ENCODE data around the gene BLTP3A. TPM values are rescaled to one million over a fixed set of nuclear protein-coding genes. Genes with fewer than 3 reads are reported as not detected.
"Not testable (repeated sequence)": the region's sequence is repeated elsewhere in the genome, so short reads cannot be mapped to it uniquely, and the experiment has no call there.

The BLTP3A gene
- polyA plus RNA-seq = 8.6 TPM
- long read RNA-seq, donor 1 = 0 reads
- long read RNA-seq, donor 2, partial matches to known transcripts = 41 of 76 reads
- long read RNA-seq, donor 2, other reads (novel, unspliced or antisense) = 35 of 76 reads
- long read RNA-seq, donor 3 = 0 reads
- long read RNA-seq, donor 4, partial matches to known transcripts = 5 of 5 reads
- long read RNA-seq, donor 4, other reads (novel, unspliced or antisense) = 0 of 5 reads
- long read RNA-seq, donor 5, partial matches to known transcripts = 18 of 35 reads
- long read RNA-seq, donor 5, other reads (novel, unspliced or antisense) = 17 of 35 reads
- long read RNA-seq, donor 6, partial matches to known transcripts = 26 of 47 reads
- long read RNA-seq, donor 6, other reads (novel, unspliced or antisense) = 21 of 47 reads
- long read RNA-seq, donor 7 = 0 reads
- long read RNA-seq, donor 8 = 0 reads
- long read RNA-seq, donor 9, partial matches to known transcripts = 30 of 45 reads
- long read RNA-seq, donor 9, other reads (novel, unspliced or antisense) = 15 of 45 reads
- long read RNA-seq, donor 10 = 0 reads
- long read RNA-seq, donor 11 = 0 reads

- WGBS (ENCODE audit: insufficient coverage, low lambda C conversion rate) = 0% methylated on average over 2 of the region's 99 CpGs
- Histone ChIP-seq H3K36me3 (ENCODE audit: control insufficient read depth, insufficient read depth, low read length) (no peaks in the 10 kb centered on the region), H3K4me3 (ENCODE audit: low read length) (peak within 1 kb of the TSS; percentile 99), H3K27ac (ENCODE audit: low read length) (peak within 1 kb of the TSS; percentile 97), H3K9me3 (ENCODE audit: control insufficient read depth, low read depth, low read length) (no peaks in the 10 kb centered on the region), H3K27me3 (ENCODE audit: control insufficient read depth, insufficient read depth, low read length) (no peaks in the 10 kb centered on the region), H3K4me1 (ENCODE audit: control insufficient read depth, insufficient read depth, low read length) (peaks cover 17% of the 10 kb centered on the region)
- peak; percentile 65 to 87 for DNase-seq
Measured at GRCh38 chr6:34791701-34792604, at the start of gene BLTP3A. Gene BLTP3A (plus strand): TSS chr6:34792083. CDS start chr6:34792251, 168 bp downstream.

- Histone ChIP-seq H3K4me3 (ENCODE audit: low read length) (no peak overlapping the region), H3K27ac (ENCODE audit: low read length) (no peak overlapping the region), H3K36me3 (ENCODE audit: control insufficient read depth, insufficient read depth, low read length) (no peaks in the 10 kb centered on the region), H3K27me3 (ENCODE audit: control insufficient read depth, insufficient read depth, low read length) (no peaks in the 10 kb centered on the region), H3K9me3 (ENCODE audit: control insufficient read depth, low read depth, low read length) (no peaks in the 10 kb centered on the region), H3K4me1 (ENCODE audit: control insufficient read depth, insufficient read depth, low read length) (peaks cover 30% of the 10 kb centered on the region)
- 89% methylated on average over 3 of the region's 4 CpGs for WGBS (ENCODE audit: insufficient coverage, low lambda C conversion rate)
- DNase-seq = no peak
Measured at GRCh38 chr6:34742094-34742493, 49.8 kb upstream of the BLTP3A start.

- WGBS (ENCODE audit: insufficient coverage, low lambda C conversion rate) = no CpG with 5 or more reads among the region's 7 CpGs
- Histone ChIP-seq H3K4me3 (ENCODE audit: low read length) (no peak overlapping the region), H3K27me3 (ENCODE audit: control insufficient read depth, insufficient read depth, low read length) (no peaks in the 10 kb centered on the region), H3K36me3 (ENCODE audit: control insufficient read depth, insufficient read depth, low read length) (no peaks in the 10 kb centered on the region), H3K4me1 (ENCODE audit: control insufficient read depth, insufficient read depth, low read length) (peaks cover 30% of the 10 kb centered on the region), H3K27ac (ENCODE audit: low read length) (no peak overlapping the region), H3K9me3 (ENCODE audit: control insufficient read depth, low read depth, low read length) (no peaks in the 10 kb centered on the region)
- no peak for DNase-seq
Measured at GRCh38 chr6:34743625-34744293, 48.1 kb upstream of the BLTP3A start.

- not testable (repeated sequence) for H3K4me3 ChIP-seq (ENCODE audit: low read length); H3K9me3 ChIP-seq (ENCODE audit: control insufficient read depth, low read depth, low read length); DNase-seq; H3K27me3 ChIP-seq (ENCODE audit: control insufficient read depth, insufficient read depth, low read length); H3K36me3 ChIP-seq (ENCODE audit: control insufficient read depth, insufficient read depth, low read length)
- H3K4me1 ChIP-seq (ENCODE audit: control insufficient read depth, insufficient read depth, low read length) = peaks cover 30% of the 10 kb centered on the region
- WGBS (ENCODE audit: insufficient coverage, low lambda C conversion rate) = 100% methylated on average over 1 of the region's 10 CpGs
- peak overlapping the region; percentile 76 for H3K27ac ChIP-seq (ENCODE audit: low read length)
Measured at GRCh38 chr6:34744294-34744647, 47.6 kb upstream of the BLTP3A start.

GRCh38 chr6:34745277-34746103, 46.4 kb upstream of the BLTP3A start:
- H3K4me1 ChIP-seq (ENCODE audit: control insufficient read depth, insufficient read depth, low read length) = peaks cover 26% of the 10 kb centered on the region
- peak; percentile 90 to 96 for DNase-seq
- H3K27me3 ChIP-seq (ENCODE audit: control insufficient read depth, insufficient read depth, low read length) = no peaks in the 10 kb centered on the region
- H3K4me3 ChIP-seq (ENCODE audit: low read length) = no peak overlapping the region
- H3K9me3 ChIP-seq (ENCODE audit: control insufficient read depth, low read depth, low read length) = no peaks in the 10 kb centered on the region
- H3K36me3 ChIP-seq (ENCODE audit: control insufficient read depth, insufficient read depth, low read length) = no peaks in the 10 kb centered on the region
- 8% methylated on average over 2 of the region's 10 CpGs for WGBS (ENCODE audit: insufficient coverage, low lambda C conversion rate)
- peak overlapping the region; percentile 76 for H3K27ac ChIP-seq (ENCODE audit: low read length)

- Histone ChIP-seq H3K27ac (ENCODE audit: low read length) (peak overlapping the region; percentile 76), H3K4me1 (ENCODE audit: control insufficient read depth, insufficient read depth, low read length) (peaks cover 21% of the 10 kb centered on the region), H3K4me3 (ENCODE audit: low read length) (no peak overlapping the region), H3K36me3 (ENCODE audit: control insufficient read depth, insufficient read depth, low read length) (no peaks in the 10 kb centered on the region), H3K27me3 (ENCODE audit: control insufficient read depth, insufficient read depth, low read length) (no peaks in the 10 kb centered on the region), H3K9me3 (ENCODE audit: control insufficient read depth, low read depth, low read length) (no peaks in the 10 kb centered on the region)
- DNase-seq = no peak
- WGBS (ENCODE audit: insufficient coverage, low lambda C conversion rate) = no CpG with 5 or more reads among the region's 6 CpGs
Measured at GRCh38 chr6:34746104-34746846, 45.6 kb upstream of the BLTP3A start.

- no peaks in the 10 kb centered on the region for H3K9me3 ChIP-seq (ENCODE audit: control insufficient read depth, low read depth, low read length)
- no peak for DNase-seq
- peaks cover 21% of the 10 kb centered on the region for H3K4me1 ChIP-seq (ENCODE audit: control insufficient read depth, insufficient read depth, low read length)
- no peak overlapping the region for H3K27ac ChIP-seq (ENCODE audit: low read length)
- no peak overlapping the region for H3K4me3 ChIP-seq (ENCODE audit: low read length)
- H3K27me3 ChIP-seq (ENCODE audit: control insufficient read depth, insufficient read depth, low read length) = no peaks in the 10 kb centered on the region
- no CpG with 5 or more reads among the region's 2 CpGs for WGBS (ENCODE audit: insufficient coverage, low lambda C conversion rate)
- no peaks in the 10 kb centered on the region for H3K36me3 ChIP-seq (ENCODE audit: control insufficient read depth, insufficient read depth, low read length)
Measured at GRCh38 chr6:34748757-34749156, 43.1 kb upstream of the BLTP3A start.

- DNase-seq = peak; percentile 9 to 35
- no CpG with 5 or more reads among the region's 17 CpGs for WGBS (ENCODE audit: insufficient coverage, low lambda C conversion rate)
- H3K4me3 ChIP-seq (ENCODE audit: low read length) = peak overlapping the region; percentile 80
- H3K4me1 ChIP-seq (ENCODE audit: control insufficient read depth, insufficient read depth, low read length); H3K36me3 ChIP-seq (ENCODE audit: control insufficient read depth, insufficient read depth, low read length); H3K27me3 ChIP-seq (ENCODE audit: control insufficient read depth, insufficient read depth, low read length); H3K9me3 ChIP-seq (ENCODE audit: control insufficient read depth, low read depth, low read length): not testable (repeated sequence)
- peak overlapping the region; percentile 97 for H3K27ac ChIP-seq (ENCODE audit: low read length)
Measured at GRCh38 chr6:34756513-34756856, 35.4 kb upstream of the BLTP3A start.

- Histone ChIP-seq H3K4me3 (ENCODE audit: low read length) (peak overlapping the region; percentile 80), H3K36me3 (ENCODE audit: control insufficient read depth, insufficient read depth, low read length) (peaks cover 10% of the 10 kb centered on the region), H3K27ac (ENCODE audit: low read length) (peak overlapping the region; percentile 97), H3K4me1 (ENCODE audit: control insufficient read depth, insufficient read depth, low read length) (peaks cover 6% of the 10 kb centered on the region), H3K9me3 (ENCODE audit: control insufficient read depth, low read depth, low read length) (no peaks in the 10 kb centered on the region), H3K27me3 (ENCODE audit: control insufficient read depth, insufficient read depth, low read length) (no peaks in the 10 kb centered on the region)
- no peak for DNase-seq
- WGBS (ENCODE audit: insufficient coverage, low lambda C conversion rate) = 0% methylated on average over 4 of the region's 11 CpGs
Measured at GRCh38 chr6:34757687-34758274, 34.1 kb upstream of the BLTP3A start.
